Caki2 (cell line): ENCODE results near the gene PSMB3. TPM values are rescaled to one million over a fixed set of nuclear protein-coding genes. Genes with fewer than 3 reads are reported as not detected.

Experiments
- total RNA-seq: library from RNA; depleted of rRNA; stranded (reverse); fragments of >200 nt; shearing (Covaris generic); gene quantifications from 2 replicates; pipeline ENCODE4 v1.2.3, GENCODE V29; 2014; ENCODE audit warnings: low replicate concordance; rRNA removed

The PSMB3 gene
- total RNA-seq, 1 experiment from 2014 or later, result 364 TPM

Other genes starting within 250 kb of the PSMB3 start
- gene SRCIN1, start 146.8 kb upstream of the PSMB3 start, total RNA-seq, result 2.3 and 5.5 TPM in 2 replicates
- gene EPOP, start 77.8 kb upstream of the PSMB3 start, total RNA-seq, result 14.1 and 20.4 TPM in 2 replicates
- gene MLLT6, start 47.5 kb upstream of the PSMB3 start, total RNA-seq, result 22.8 and 27.9 TPM in 2 replicates
- gene CISD3, start 22.4 kb upstream of the PSMB3 start, total RNA-seq, result 13.0 and 23.0 TPM in 2 replicates
- 0.88 and 7.0 TPM in 2 replicates for gene PCGF2, start 4.4 kb upstream of the PSMB3 start, total RNA-seq
- gene PIP4K2B, start 46.8 kb downstream of the PSMB3 start, total RNA-seq, result 50.6 and 89.8 TPM in 2 replicates
- 15.2 and 21.9 TPM in 2 replicates for gene CWC25, start 72.6 kb downstream of the PSMB3 start, total RNA-seq
- gene RPL23, start 101.0 kb downstream of the PSMB3 start, total RNA-seq, result 1,156 and 1,210 TPM in 2 replicates
- gene LASP1, start 117.3 kb downstream of the PSMB3 start, total RNA-seq, result 310 and 333 TPM in 2 replicates
- gene FBXO47, start 214.7 kb downstream of the PSMB3 start, total RNA-seq, result not detected in 2 replicates